Measurements from ENCODE around the gene ITLN2.
"Not testable (repeated sequence)": the region's sequence is repeated elsewhere in the genome, so short reads cannot be mapped to it uniquely, and the experiment has no call there.

Gene ITLN2

GRCh38 chr1:160952129-160952510 lies 2.5 kb downstream of the ITLN2 start:
- DNase-seq, result no peak

GRCh38 chr1:160951443-160952128 lies 3.0 kb downstream of the ITLN2 start:
- peak; percentile 52 for DNase-seq

- no peak for DNase-seq
These were observed 4.0 kb downstream of the ITLN2 start for GRCh38 chr1:160950657-160951056.

GRCh38 chr1:160949881-160950280 lies 4.7 kb downstream of the ITLN2 start:
- DNase-seq, result no peak

GRCh38 chr1:160949216-160949880 lies 5.3 kb downstream of the ITLN2 start:
- not testable (repeated sequence) for DNase-seq

GRCh38 chr1:160947174-160947759 lies 7.3 kb downstream of the ITLN2 start:
- DNase-seq, result not testable (repeated sequence)

- not testable (repeated sequence) for DNase-seq
These were observed 8.7 kb downstream of the ITLN2 start for GRCh38 chr1:160945881-160946280.

- DNase-seq, result no peak
These were observed 9.5 kb downstream of the ITLN2 start for GRCh38 chr1:160945079-160945478.

- DNase-seq, result no peak
These were observed 11.7 kb downstream of the ITLN2 start for GRCh38 chr1:160942926-160943325.

GRCh38 chr1:160936666-160937065 lies 17.9 kb downstream of the ITLN2 start:
- DNase-seq, result not testable (repeated sequence)

GRCh38 chr1:160935527-160936258 lies 18.9 kb downstream of the ITLN2 start:
- DNase-seq, result no peak

- DNase-seq, result not testable (repeated sequence)
These were observed 21.3 kb downstream of the ITLN2 start for GRCh38 chr1:160933305-160933704.

- DNase-seq, result no peak
These were observed 28.9 kb downstream of the ITLN2 start for GRCh38 chr1:160925652-160926244.

GRCh38 chr1:160924791-160925651 lies 29.6 kb downstream of the ITLN2 start:
- DNase-seq, result no peak

- DNase-seq, result no peak
These were observed 37.9 kb downstream of the ITLN2 start for GRCh38 chr1:160916666-160917065.

- DNase-seq, result not testable (repeated sequence)
These were observed 41.4 kb downstream of the ITLN2 start for GRCh38 chr1:160913229-160913628.

- DNase-seq, result no peak
These were observed 42.7 kb downstream of the ITLN2 start for GRCh38 chr1:160911925-160912324.

- no peak for DNase-seq
These were observed 43.2 kb downstream of the ITLN2 start for GRCh38 chr1:160911441-160911840.

GRCh38 chr1:160910170-160910750 lies 44.3 kb downstream of the ITLN2 start:
- DNase-seq, result no peak

GRCh38 chr1:160907976-160908375 lies 46.6 kb downstream of the ITLN2 start:
- DNase-seq, result no peak

GRCh38 chr1:160905617-160905989 lies 49.0 kb downstream of the ITLN2 start:
- no peak for DNase-seq

All from stimulated activated naive CD4-positive, alpha-beta T cell treated with Interleukin-2 at 50 U/mL for 16 hours (primary cell).